HL-60 (cell line): ENCODE results near the gene STX18.
"Not testable (repeated sequence)": the region's sequence is repeated elsewhere in the genome, so short reads cannot be mapped to it uniquely, and the experiment has no call there.

Experiments used
- DNase-seq, 2 experiments: peaks; one replicate each; pipeline ENCODE4 v3.0.0-alpha.2; 2010 to 2020; ENCODE audit warnings: low read depth in 1 of 2, low spot score in 1 of 2
- H3K27ac ChIP-seq: fragments of 250-450 bp; sonication (Bioruptor Pico); replicated peaks from 2 replicates; pipeline ENCODE4 v1.5.1; 2020; ENCODE audit warnings: mild to moderate bottlenecking, moderate library complexity
- H3K27me3 ChIP-seq: fragments of 250-450 bp; sonication (Bioruptor Pico); 2 replicates; pipeline ENCODE4 v1.5.1; 2021; ENCODE audit warnings: mild to moderate bottlenecking, moderate library complexity; ENCODE audit not compliant: insufficient read depth, poor library complexity, severe bottlenecking
- H3K4me3 ChIP-seq: replicated peaks from 2 replicates; pipeline ENCODE4 v1.5.1; 2011; ENCODE audit warnings: mild to moderate bottlenecking, control low read depth, low read length; ENCODE audit not compliant: insufficient read depth
- GABPA ChIP-seq: IDR thresholded peaks from 2 replicates; pipeline ENCODE4 v1.6.1; 2012; ENCODE audit warnings: low read depth
- POLR2AphosphoS5 ChIP-seq: IDR thresholded peaks from 2 replicates; pipeline ENCODE4 v1.6.1; 2012; ENCODE audit warnings: low read depth
- REST ChIP-seq: IDR thresholded peaks from 2 replicates; pipeline ENCODE4 v1.6.1; 2012; ENCODE audit warnings: low read depth; ENCODE audit not compliant: insufficient replicate concordance
- SPI1 ChIP-seq: IDR thresholded peaks from 2 replicates; pipeline ENCODE4 v1.6.1; 2012; ENCODE audit warnings: low read depth, mild to moderate bottlenecking, borderline replicate concordance
- TF ChIP-seq, protein P1 (sequence below): IDR thresholded peaks from one replicate; pipeline ENCODE4 v1.5.1; 2011; ENCODE audit warnings: low read length, control low read depth, inconsistent platforms; ENCODE audit not compliant: insufficient read depth

The STX18 gene

DNA sequence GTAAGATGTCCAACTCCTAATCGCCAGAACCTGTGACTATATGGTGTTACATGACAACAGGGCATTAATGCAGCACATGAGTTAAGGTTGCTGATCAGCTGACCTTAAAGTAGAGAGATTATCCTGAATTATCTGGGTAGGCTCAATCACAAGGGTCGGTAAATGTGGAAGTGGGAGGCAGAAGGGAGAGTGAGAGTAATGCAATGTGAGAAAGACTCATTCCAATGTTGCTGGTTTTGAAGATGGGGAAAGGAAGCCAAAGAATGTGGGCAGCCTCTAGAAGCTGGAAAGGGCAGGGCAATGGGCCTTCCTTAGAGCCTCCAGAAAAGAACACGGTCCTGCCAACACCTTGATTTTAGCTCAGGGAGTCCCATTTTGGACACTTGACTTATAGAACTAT, 67.4 kb downstream of the STX18 start:
- H3K27me3 ChIP-seq, result no peaks in the 10 kb centered on the region
- H3K27ac ChIP-seq, result no peak overlapping the region
- DNase-seq, result no peak
- no peak overlapping the region for H3K4me3 ChIP-seq
- TF ChIP-seq GABPA (no peak), POLR2AphosphoS5 (no peak)

- no peak for TF ChIP-seq SPI1
- TF ChIP-seq GABPA, result no peak
- DNase-seq, result no peak
Observed at GRCh38 chr4:4472344-4472958, 69.4 kb downstream of the STX18 start.

GRCh38 chr4:4471195-4471594, 70.7 kb downstream of the STX18 start:
- H3K27ac ChIP-seq, result no peak overlapping the region
- no peak for DNase-seq
- no peak overlapping the region for H3K4me3 ChIP-seq
- no peaks in the 10 kb centered on the region for H3K27me3 ChIP-seq
- TF ChIP-seq, protein P1, sequence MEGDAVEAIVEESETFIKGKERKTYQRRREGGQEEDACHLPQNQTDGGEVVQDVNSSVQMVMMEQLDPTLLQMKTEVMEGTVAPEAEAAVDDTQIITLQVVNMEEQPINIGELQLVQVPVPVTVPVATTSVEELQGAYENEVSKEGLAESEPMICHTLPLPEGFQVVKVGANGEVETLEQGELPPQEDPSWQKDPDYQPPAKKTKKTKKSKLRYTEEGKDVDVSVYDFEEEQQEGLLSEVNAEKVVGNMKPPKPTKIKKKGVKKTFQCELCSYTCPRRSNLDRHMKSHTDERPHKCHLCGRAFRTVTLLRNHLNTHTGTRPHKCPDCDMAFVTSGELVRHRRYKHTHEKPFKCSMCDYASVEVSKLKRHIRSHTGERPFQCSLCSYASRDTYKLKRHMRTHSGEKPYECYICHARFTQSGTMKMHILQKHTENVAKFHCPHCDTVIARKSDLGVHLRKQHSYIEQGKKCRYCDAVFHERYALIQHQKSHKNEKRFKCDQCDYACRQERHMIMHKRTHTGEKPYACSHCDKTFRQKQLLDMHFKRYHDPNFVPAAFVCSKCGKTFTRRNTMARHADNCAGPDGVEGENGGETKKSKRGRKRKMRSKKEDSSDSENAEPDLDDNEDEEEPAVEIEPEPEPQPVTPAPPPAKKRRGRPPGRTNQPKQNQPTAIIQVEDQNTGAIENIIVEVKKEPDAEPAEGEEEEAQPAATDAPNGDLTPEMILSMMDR, result no peak
- TF ChIP-seq GABPA, result no peak
- no peak for TF ChIP-seq REST
- no peak for TF ChIP-seq SPI1
- TF ChIP-seq POLR2AphosphoS5, result no peak

More at GRCh38 chr4:4472344-4472958, 69.4 kb downstream of the STX18 start:
- Histone ChIP-seq H3K4me3 (no peak overlapping the region), H3K27ac (no peak overlapping the region), H3K27me3 (no peaks in the 10 kb centered on the region)

DNA sequence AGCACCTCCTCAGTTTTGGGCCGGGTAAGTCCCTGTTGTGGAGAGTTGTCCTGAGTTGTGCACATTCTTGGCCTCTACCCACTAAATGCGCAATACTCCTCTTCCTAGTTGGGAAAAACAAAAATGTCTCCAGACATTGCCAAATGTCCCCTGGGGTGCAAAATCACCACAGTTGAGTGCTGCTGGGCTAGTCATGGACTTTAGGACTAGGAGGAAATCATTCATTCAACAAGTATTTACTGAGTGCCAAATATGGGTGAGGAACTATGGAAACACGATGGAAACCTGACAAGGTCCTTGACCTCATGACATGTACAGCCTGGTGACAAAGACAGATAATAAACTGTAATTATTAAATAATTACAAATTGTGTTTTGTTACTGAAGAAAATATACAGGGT, 71.6 kb downstream of the STX18 start:
- no peak overlapping the region for H3K27ac ChIP-seq

GRCh38 chr4:4465238-4465637, 76.6 kb downstream of the STX18 start:
- H3K27me3 ChIP-seq, H3K27ac ChIP-seq, H3K4me3 ChIP-seq, DNase-seq: not testable (repeated sequence)

More for the DNA sequence above, 71.6 kb downstream of the STX18 start:
- Histone ChIP-seq H3K4me3 (no peak overlapping the region), H3K27me3 (no peaks in the 10 kb centered on the region)
- DNase-seq, result no peak
- TF ChIP-seq POLR2AphosphoS5 (no peak), REST (no peak), GABPA (no peak), SPI1 (no peak)
- TF ChIP-seq, protein P1, result no peak
